ENCODE measurements around the gene TMEM229B. TPM values are rescaled to one million over a fixed set of nuclear protein-coding genes. Genes with fewer than 3 reads are reported as not detected.
A peak's percentile ranks its signal among the peaks of the same experiment; 100 is the strongest.

The TMEM229B gene
- total and polyA plus RNA-seq, 2 experiments from 2014 or later = 18.3 to 25.6 TPM

DNA sequence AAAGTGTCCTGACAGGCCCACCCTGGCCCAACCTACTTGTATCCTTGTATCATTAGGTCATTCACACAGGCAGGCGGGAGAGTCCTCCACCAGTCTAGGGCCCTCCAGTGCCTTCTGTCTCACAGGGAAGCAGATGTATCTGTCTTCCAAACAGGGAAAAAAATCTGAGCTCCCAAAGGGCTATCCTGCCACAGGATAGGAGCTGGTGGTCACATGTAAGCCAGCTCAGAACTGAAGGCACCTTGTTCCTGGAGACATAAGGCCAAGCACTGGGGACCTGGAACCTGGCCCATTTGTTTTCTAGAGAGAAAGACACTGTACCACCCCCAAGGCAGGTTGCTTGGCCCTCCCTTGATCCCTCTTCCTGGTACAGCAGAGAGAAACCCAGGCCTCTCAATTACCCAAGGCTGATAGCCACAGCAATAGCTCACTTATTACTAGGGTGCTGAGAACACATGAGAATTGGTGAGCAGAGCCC is 25.1 kb upstream of the TMEM229B start:
- Histone ChIP-seq H3K27ac (peak overlapping the region; percentile 87), H3K4me1 (ENCODE audit: insufficient read depth) (peaks cover 22% of the 10 kb centered on the region), H2AFZ (peak overlapping the region; percentile 38), H3K79me2 (peaks cover 2% of the 10 kb centered on the region), H3K4me3 (no peak overlapping the region), H4K20me1 (ENCODE audit: insufficient read depth, poor library complexity, severe bottlenecking) (no peaks in the 10 kb centered on the region), H3K4me2 (peak overlapping the region; percentile 96), H3K9me3 (ENCODE audit: low read depth) (no peaks in the 10 kb centered on the region), H3K9me2 (replicated peaks; ENCODE audit: insufficient read depth) (no peaks in the 10 kb centered on the region), H3K27me3 (peaks cover 11% of the 10 kb centered on the region), H3K36me3 (replicated peaks; ENCODE audit: insufficient read depth, low read depth) (no peaks in the 10 kb centered on the region)
- DNase-seq (ENCODE audit: low spot score) = peak; percentile 61
- TF ChIP-seq CTCF (IDR thresholded peaks at IDR 0.05; ENCODE audit: poor library complexity) (no peak), EZH2 (IDR thresholded peaks at IDR 0.05; ENCODE audit: borderline replicate concordance) (no peak), EZH2phosphoT487 (IDR thresholded peaks at IDR 0.05; ENCODE audit: low read depth, severe bottlenecking, unreplicated experiment) (no peak)
- 100% methylated on average over 1 of the region's 1 CpG for WGBS (ENCODE audit: low lambda C conversion rate, missing lambda C conversion rate)

GRCh38 chr14:67512463-67513310 is 24.2 kb upstream of the TMEM229B start:
- H3K27me3 ChIP-seq = peaks cover 7% of the 10 kb centered on the region
- no peaks in the 10 kb centered on the region for H3K36me3 ChIP-seq (replicated peaks; ENCODE audit: insufficient read depth, low read depth)
- peaks cover 2% of the 10 kb centered on the region for H3K79me2 ChIP-seq
- H3K4me1 ChIP-seq (ENCODE audit: insufficient read depth) = peaks cover 22% of the 10 kb centered on the region
- no peak overlapping the region for H2AFZ ChIP-seq
- 73% methylated on average over 8 of the region's 8 CpGs for WGBS (ENCODE audit: low lambda C conversion rate, missing lambda C conversion rate)
- peak overlapping the region; percentile 87 for H3K27ac ChIP-seq
- no peak for DNase-seq (ENCODE audit: low spot score)
- H3K4me2 ChIP-seq = peak overlapping the region; percentile 96
- TF ChIP-seq EZH2 (IDR thresholded peaks at IDR 0.05; ENCODE audit: borderline replicate concordance) (no peak), EZH2phosphoT487 (IDR thresholded peaks at IDR 0.05; ENCODE audit: low read depth, severe bottlenecking, unreplicated experiment) (no peak), CTCF (IDR thresholded peaks at IDR 0.05; ENCODE audit: poor library complexity) (no peak)
- no peaks in the 10 kb centered on the region for H3K9me3 ChIP-seq (ENCODE audit: low read depth)
- no peaks in the 10 kb centered on the region for H3K9me2 ChIP-seq (replicated peaks; ENCODE audit: insufficient read depth)
- H4K20me1 ChIP-seq (ENCODE audit: insufficient read depth, poor library complexity, severe bottlenecking) = no peaks in the 10 kb centered on the region
- H3K4me3 ChIP-seq = no peak overlapping the region

DNA sequence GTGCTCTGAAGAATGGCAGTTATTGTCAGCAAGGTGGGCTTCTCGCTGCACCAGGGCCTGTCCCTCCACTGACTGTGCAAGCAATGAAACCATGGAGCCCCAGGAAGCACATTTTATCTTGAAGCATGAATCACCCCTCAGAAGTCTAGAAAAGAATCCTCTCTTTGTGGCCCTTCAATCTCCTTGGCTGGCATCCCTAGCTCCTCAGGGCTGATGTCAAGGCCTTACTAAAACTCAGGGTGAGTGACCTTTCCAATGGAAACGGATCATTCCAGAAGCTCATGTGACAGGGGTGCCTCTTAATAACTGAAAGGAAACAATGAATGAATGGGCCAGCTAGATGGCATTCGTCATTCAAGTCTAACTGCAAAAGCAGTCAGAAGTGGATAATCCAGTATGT is 22.3 kb upstream of the TMEM229B start:
- TF ChIP-seq EZH2 (IDR thresholded peaks at IDR 0.05; ENCODE audit: borderline replicate concordance) (no peak), CTCF (IDR thresholded peaks at IDR 0.05; ENCODE audit: poor library complexity) (no peak), EZH2phosphoT487 (IDR thresholded peaks at IDR 0.05; ENCODE audit: low read depth, severe bottlenecking, unreplicated experiment) (no peak)
- H3K4me1 ChIP-seq (ENCODE audit: insufficient read depth) = peaks cover 22% of the 10 kb centered on the region
- DNase-seq (ENCODE audit: low spot score) = no peak
- H4K20me1 ChIP-seq (ENCODE audit: insufficient read depth, poor library complexity, severe bottlenecking) = no peaks in the 10 kb centered on the region
- WGBS (ENCODE audit: low lambda C conversion rate, missing lambda C conversion rate) = 90% methylated on average over 3 of the region's 3 CpGs
- H3K4me3 ChIP-seq = no peak overlapping the region
- no peak overlapping the region for H3K4me2 ChIP-seq
- H3K27ac ChIP-seq = no peak overlapping the region
- no peaks in the 10 kb centered on the region for H3K27me3 ChIP-seq
- no peaks in the 10 kb centered on the region for H3K9me2 ChIP-seq (replicated peaks; ENCODE audit: insufficient read depth)
- H3K36me3 ChIP-seq (replicated peaks; ENCODE audit: insufficient read depth, low read depth) = no peaks in the 10 kb centered on the region
- peaks cover 2% of the 10 kb centered on the region for H3K79me2 ChIP-seq
- H2AFZ ChIP-seq = no peak overlapping the region
- H3K9me3 ChIP-seq (ENCODE audit: low read depth) = no peaks in the 10 kb centered on the region
